NK-92 treated with Interleukin-12 subunit alpha and Interleukin-12 subunit beta, amount 100 ng/mL, for 24 hours (cell line): ENCODE data around the gene APBA2.

ENCODE experiments used
- DNase-seq: peaks from one replicate; lab custom pipeline; 2025; lab: John Stamatoyannopoulos, UW

Gene APBA2

GRCh38 chr15:28983432-28984311 is 97.9 kb downstream of the APBA2 start:
- DNase-seq: no peak

- DNase-seq: no peak
These were observed 98.9 kb downstream of the APBA2 start for GRCh38 chr15:28984421-28985315.

- no peak for DNase-seq
These were observed 99.5 kb downstream of the APBA2 start for GRCh38 chr15:28985316-28985645.

DNA sequence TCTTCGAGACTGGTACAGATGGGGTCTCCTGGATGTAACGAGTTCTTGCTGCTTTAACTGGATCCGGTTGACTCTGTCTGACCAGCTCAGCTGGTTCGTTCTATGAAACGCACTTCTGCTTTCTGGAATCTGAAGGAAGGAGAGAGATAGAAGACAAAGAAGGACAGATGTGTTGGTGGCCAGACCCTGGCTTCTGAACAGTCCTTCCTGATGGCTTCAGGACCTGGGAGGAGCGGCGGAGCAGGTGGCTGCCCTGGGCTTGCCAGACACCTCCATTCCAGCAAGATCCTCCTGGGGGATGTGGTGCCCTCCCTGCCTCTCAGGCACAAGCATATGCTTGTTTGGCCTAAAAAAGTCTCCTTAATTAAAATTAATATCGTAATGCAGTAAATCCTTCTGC is 99.9 kb downstream of the APBA2 start:
- DNase-seq: no peak

- DNase-seq: peak; percentile 30
These were observed 100.3 kb downstream of the APBA2 start for GRCh38 chr15:28986108-28986507.

GRCh38 chr15:28986726-28987125 is 101.0 kb downstream of the APBA2 start:
- no peak for DNase-seq

- no peak for DNase-seq
These were observed 101.6 kb downstream of the APBA2 start for GRCh38 chr15:28987337-28987736.

DNA sequence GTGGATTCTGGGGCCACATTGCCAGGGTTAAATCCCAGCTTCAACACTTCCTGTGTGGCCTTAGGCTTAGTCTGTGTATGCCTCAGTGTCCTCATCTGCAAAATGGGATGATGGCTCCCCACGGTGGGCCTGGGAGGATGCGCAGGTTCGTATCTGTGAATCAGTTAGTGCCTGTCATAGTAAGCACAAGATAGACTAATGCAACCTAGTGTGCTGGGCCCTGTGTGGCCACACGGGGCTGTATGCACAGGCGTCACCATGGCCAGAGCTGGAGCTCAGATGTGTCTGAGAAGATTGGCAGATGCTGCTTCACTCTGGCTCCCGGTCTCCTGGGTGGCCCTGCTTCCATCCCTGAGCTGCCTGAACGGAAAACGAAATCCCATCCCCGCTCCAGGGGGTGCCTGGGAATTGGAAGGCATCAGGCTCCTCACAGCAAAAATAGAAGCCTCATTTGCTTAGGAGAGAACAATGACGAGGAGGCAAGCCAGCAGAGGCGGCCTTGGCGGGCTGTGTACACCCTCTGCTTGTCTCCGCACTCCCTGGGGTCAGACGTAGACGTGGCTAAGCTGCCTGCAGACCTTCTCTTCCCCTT is 103.6 kb downstream of the APBA2 start:
- DNase-seq: no peak

DNA sequence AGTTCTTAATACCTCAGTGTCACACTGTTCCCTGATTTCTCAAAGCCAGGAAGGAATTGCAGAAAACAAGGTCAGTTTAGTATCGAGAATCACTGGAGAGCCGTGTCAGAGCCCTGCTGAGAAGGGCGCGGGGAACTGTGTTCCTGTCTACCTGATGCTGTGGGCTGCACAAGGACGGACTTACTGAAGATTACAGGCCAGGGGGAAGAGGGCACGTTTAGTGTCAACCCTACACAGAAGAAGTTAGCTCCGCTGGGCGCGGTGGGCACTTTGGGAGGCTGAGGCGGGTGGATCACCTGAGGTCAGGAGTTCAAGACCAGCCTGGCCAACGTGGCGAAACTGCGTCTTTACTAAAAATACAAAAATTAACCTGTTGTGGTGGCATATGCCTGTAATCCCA is 104.1 kb downstream of the APBA2 start:
- no peak for DNase-seq

GRCh38 chr15:28990390-28990789 is 104.6 kb downstream of the APBA2 start:
- DNase-seq: no peak

DNA sequence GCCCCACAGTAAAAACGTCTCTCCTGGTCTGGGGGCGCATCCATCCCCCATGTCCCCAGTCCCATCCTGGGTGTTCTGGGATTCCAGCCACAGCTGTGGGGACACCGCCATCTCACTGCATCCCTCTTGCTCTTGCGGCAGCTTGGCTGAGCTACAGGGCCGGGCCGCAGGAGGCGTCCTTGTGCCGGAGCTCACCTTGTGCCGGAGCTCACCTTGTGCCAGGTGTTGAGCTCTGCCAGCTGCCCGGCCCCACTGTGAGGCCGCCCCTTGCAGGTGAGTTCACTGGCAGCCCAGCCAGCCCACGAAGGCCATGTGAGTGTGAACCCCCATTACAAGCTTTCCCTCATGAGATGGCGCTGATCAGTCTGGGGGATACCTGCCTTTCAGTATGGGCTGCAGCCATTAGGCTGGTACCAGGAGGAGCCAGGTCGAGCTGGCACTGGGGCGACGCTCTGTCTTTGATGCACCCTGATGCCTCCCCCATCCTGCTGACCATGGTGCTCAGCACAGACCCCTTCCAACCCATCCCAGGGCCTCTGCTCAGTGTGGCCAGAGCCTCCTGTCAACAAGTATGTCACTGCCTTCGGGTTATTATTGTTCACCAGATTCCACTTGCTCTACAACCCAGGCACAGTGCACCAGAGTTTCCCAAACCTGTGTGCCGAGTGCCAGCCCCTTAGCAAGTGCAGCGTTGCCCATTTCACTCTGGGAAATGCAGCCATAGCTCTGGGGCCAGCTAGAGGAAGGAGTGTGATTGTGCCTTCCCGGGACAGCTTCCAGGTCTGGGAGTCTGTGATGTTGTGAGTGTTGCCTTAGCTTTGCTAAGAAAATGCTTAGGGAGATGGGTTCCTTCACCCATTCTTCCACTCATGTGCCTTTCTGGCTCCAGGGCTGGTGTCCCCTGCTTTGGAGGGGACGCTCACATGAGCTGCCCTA is 105.7 kb downstream of the APBA2 start:
- no peak for DNase-seq

- DNase-seq: no peak
These were observed 106.6 kb downstream of the APBA2 start for GRCh38 chr15:28992336-28992864.

DNA sequence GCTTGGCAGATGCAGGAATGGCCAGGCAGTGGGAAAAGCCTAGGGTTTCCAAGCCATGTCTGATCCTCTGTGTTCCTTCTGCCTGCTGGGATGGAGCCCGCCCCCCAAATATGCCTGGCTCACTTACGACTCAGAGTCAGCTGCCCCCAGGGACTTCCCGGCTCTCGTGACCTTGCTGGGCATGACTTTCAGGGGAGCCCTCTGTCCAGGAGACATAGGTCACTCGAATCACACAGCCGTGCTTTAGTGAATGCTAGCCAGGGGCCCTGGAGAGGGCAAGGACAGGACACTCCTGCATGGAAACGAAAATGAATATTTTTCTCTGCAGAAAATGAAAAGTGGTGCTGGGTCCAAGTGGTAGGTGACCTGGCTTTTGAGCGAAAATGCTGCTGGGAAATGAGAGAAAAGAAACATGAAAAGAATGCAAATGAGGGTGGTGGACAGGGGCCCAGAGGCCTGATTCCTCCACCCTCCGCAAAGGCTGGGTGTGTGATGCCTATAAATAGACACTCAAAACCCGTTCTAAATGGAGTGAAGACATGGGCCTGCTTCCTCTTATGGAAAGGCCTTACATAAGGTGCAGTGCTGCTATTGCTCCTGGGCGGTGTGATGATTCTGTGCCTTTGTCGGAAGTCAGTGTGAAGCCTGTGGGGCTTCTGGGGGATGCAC is 107.4 kb downstream of the APBA2 start:
- DNase-seq: no peak

DNA sequence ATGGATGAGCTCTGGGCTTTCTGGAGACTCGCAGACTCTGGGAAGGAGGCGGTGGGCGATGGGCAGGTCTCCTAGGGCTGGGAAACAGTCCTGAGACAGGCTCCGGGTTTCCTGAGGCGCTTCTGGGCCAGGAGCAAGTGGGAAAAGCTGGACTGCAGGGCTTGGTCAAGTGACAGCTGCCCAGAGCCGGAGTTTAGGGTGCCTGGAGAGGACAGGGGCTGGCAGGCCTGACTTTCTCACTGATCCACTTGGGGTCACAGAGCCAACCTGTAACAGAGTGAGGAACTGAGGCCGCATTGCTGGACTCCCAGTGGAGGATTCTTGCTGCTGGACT is 107.9 kb downstream of the APBA2 start:
- no peak for DNase-seq

DNA sequence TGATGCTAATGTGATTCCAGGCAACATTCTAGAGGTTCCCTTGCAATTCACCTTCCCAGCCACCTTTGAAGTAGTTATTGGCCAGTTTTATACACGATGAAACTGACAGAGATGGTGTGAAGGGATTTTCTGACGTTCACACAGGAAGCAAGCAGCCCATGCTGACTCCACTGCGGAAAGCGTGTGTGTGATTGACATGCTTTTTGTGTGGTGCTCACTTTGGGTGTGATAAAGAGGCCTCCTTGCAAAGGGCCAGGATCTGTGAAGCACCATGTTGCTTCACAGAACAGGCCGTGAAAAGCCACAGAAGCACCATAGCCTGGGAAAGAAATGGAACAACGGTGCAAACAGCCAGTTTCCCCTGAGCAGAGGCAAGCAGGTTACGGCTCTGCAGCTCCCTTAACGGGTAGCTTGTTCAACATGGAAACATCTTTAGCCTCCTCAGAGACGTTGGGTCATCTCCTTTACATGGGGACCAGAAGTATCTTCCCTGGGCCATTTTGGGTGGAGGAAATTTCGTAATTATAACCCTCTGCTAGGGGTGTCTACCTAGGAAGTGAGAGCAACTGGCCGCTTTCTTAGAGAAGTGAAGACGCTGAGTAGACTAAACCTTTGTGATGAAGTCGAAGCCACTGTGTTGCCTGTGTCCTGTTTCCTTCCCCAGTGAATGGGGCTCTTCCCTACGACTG is 108.5 kb downstream of the APBA2 start:
- no peak for DNase-seq

GRCh38 chr15:28994831-28995596 is 109.2 kb downstream of the APBA2 start:
- DNase-seq: no peak

DNA sequence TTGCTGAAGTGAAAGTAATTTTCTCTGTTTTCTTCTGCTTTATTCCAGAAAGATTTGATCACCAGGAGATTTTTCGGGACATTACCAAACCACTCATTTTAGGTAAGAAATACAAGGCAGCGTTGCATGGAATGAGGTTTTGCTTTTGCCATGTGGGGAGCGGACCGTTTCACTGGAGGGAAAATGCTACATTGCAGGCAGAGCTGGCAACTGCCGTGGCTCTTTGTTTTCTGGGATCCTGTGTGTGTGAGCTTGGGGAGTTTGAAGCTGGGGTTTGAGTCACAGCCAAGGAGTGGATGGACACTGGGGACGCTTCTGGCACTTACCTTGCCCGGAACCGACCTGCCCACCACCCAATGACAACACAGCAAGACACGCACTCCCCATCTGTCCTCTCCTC is 109.9 kb downstream of the APBA2 start:
- no peak for DNase-seq

DNA sequence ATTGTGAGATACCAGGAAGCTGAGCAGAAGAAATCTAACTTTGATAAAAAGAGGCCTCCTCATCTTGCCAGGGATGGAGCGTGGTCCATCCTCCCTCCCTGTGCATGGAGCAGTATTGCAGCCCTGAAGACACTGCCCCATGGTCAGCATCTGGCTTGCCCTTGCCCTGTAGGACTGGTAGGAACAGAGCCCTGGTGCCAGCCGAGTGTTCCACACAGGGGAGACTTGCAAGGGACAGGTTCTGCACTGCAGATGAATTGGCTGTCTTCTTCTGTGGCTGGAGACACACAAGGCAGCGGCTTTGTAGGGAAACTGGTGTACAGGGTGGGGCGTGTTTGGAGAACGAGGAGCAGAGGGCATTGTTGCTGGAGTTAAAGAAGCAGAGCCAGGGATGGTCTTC is 110.5 kb downstream of the APBA2 start:
- no peak for DNase-seq

GRCh38 chr15:28996953-28997352 is 111.2 kb downstream of the APBA2 start:
- DNase-seq: no peak

DNA sequence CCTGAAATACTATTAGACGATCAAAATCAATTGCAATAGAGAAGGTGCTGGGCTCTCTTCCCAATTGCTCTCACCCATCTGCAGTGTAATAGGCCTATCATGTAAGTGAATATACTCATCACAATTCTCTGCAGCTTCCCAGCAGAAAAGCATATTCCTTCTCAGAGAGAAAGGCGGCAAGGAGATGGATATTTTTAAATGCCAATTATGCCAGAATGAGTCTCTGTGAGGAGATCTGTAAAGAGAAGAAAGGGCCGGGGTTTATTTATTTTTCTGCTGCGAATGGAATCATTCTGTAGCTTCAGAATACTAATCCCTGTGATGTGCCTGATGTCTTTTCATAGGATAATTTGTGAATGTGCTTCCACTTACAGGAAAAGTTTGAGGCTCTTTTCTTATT is 112.0 kb downstream of the APBA2 start:
- no peak for DNase-seq
